GDM1 (cell line): ENCODE measurements around the gene SMARCB1.

Source experiments
- DNase-seq: peaks from one replicate; lab custom pipeline; 2025; lab: John Stamatoyannopoulos, UW

Gene SMARCB1

GRCh38 chr22:23780146-23780748 lies 6.5 kb upstream of the SMARCB1 start:
- DNase-seq, result no peak

- DNase-seq, result no peak
Observed at GRCh38 chr22:23781065-23781464, 5.7 kb upstream of the SMARCB1 start.

GRCh38 chr22:23781511-23782183 lies 5.1 kb upstream of the SMARCB1 start:
- DNase-seq, result no peak

GRCh38 chr22:23782252-23782651 lies 4.5 kb upstream of the SMARCB1 start:
- DNase-seq, result no peak

GRCh38 chr22:23782703-23783102 lies 4.1 kb upstream of the SMARCB1 start:
- DNase-seq, result no peak

GRCh38 chr22:23783265-23784150 lies 3.3 kb upstream of the SMARCB1 start:
- DNase-seq, result no peak

GRCh38 chr22:23784215-23784732 lies 2.5 kb upstream of the SMARCB1 start:
- peak; percentile 74 for DNase-seq

- no peak for DNase-seq
Observed at GRCh38 chr22:23786261-23786710, 480 bp upstream of the SMARCB1 start.

- no peak for DNase-seq
Observed at GRCh38 chr22:23787600-23787896, 782 bp downstream of the SMARCB1 start.

GRCh38 chr22:23787910-23788309 lies 1.1 kb downstream of the SMARCB1 start:
- no peak for DNase-seq

GRCh38 chr22:23789121-23789520 lies 2.4 kb downstream of the SMARCB1 start:
- no peak for DNase-seq

- no peak for DNase-seq
Observed at GRCh38 chr22:23789638-23790037, 2.9 kb downstream of the SMARCB1 start.

GRCh38 chr22:23790819-23791737 lies 4.3 kb downstream of the SMARCB1 start:
- DNase-seq, result no peak

- DNase-seq, result no peak
Observed at GRCh38 chr22:23791738-23792645, 5.2 kb downstream of the SMARCB1 start.

- DNase-seq, result no peak
Observed at GRCh38 chr22:23793326-23793725, 6.6 kb downstream of the SMARCB1 start.

- no peak for DNase-seq
Observed at GRCh38 chr22:23796461-23796860, 9.7 kb downstream of the SMARCB1 start.

- DNase-seq, result no peak
Observed at GRCh38 chr22:23800297-23801237, 13.8 kb downstream of the SMARCB1 start.

- DNase-seq, result no peak
Observed at GRCh38 chr22:23801238-23801821, 14.6 kb downstream of the SMARCB1 start.

- DNase-seq, result no peak
Observed at GRCh38 chr22:23801886-23802377, 15.2 kb downstream of the SMARCB1 start.
